ENCODE data around the gene MAPK8. TPM values are rescaled to one million over a fixed set of nuclear protein-coding genes. Genes with fewer than 3 reads are reported as not detected.
A peak's percentile ranks its signal among the peaks of the same experiment; 100 is the strongest.

MAPK8 gene
- total RNA-seq, 2 donors from 2014 or later: 32.3 to 43.3 TPM

GRCh38 chr10:48468130-48468790, 161.8 kb downstream of the MAPK8 start:
- Histone ChIP-seq H3K9ac (ENCODE audit: low read depth in 2 of 2, low read length in 2 of 2) (no peak overlapping the region), H3K9me3 (no peaks in the 10 kb centered on the region), H3K36me3 (no peaks in the 10 kb centered on the region), H3K4me1 (no peaks in the 10 kb centered on the region), H3K4me3 (no peak overlapping the region), H3K27me3 (peaks cover 9% of the 10 kb centered on the region), H3K27ac (no peak overlapping the region)
- intact Hi-C loops (cut with DNase I): no loop called here
- DNase-seq: peak; percentile 4
- TF ChIP-seq CTCF (IDR thresholded peaks at IDR 0.05): no peak

- H3K36me3 ChIP-seq: no peaks in the 10 kb centered on the region
- peak; percentile 6 for DNase-seq
- H3K9ac ChIP-seq (ENCODE audit: low read depth in 2 of 2, low read length in 2 of 2): no peak overlapping the region
- no peak overlapping the region for H3K4me3 ChIP-seq
- H3K27ac ChIP-seq: no peak overlapping the region
- no peaks in the 10 kb centered on the region for H3K9me3 ChIP-seq
- intact Hi-C loops (cut with DNase I): no loop called here
- TF ChIP-seq CTCF (IDR thresholded peaks at IDR 0.05): no peak
- peaks cover 9% of the 10 kb centered on the region for H3K27me3 ChIP-seq
- no peaks in the 10 kb centered on the region for H3K4me1 ChIP-seq
These were observed 162.5 kb downstream of the MAPK8 start for GRCh38 chr10:48468866-48469511.

- H3K27ac ChIP-seq: no peak overlapping the region
- TF ChIP-seq CTCF (IDR thresholded peaks at IDR 0.05): no peak
- DNase-seq: peak; percentile 10
- no peak overlapping the region for H3K4me3 ChIP-seq
- H3K9ac ChIP-seq (ENCODE audit: low read depth in 2 of 2, low read length in 2 of 2): no peak overlapping the region
- no peaks in the 10 kb centered on the region for H3K36me3 ChIP-seq
- intact Hi-C loops (cut with DNase I): no loop called here
- no peaks in the 10 kb centered on the region for H3K4me1 ChIP-seq
- peaks cover 9% of the 10 kb centered on the region for H3K27me3 ChIP-seq
- no peaks in the 10 kb centered on the region for H3K9me3 ChIP-seq
These were observed 163.1 kb downstream of the MAPK8 start for GRCh38 chr10:48469516-48470020.

- Histone ChIP-seq H3K4me3 (no peak overlapping the region), H3K9ac (ENCODE audit: low read depth in 2 of 2, low read length in 2 of 2) (no peak overlapping the region), H3K27ac (no peak overlapping the region), H3K4me1 (no peaks in the 10 kb centered on the region), H3K9me3 (no peaks in the 10 kb centered on the region), H3K36me3 (no peaks in the 10 kb centered on the region), H3K27me3 (peaks cover 9% of the 10 kb centered on the region)
- DNase-seq: peak; percentile 6
- TF ChIP-seq CTCF (IDR thresholded peaks at IDR 0.05): no peak
- intact Hi-C loops (cut with DNase I): no loop called here
These were observed 163.8 kb downstream of the MAPK8 start for GRCh38 chr10:48470115-48470892.

GRCh38 chr10:48470893-48471805, 164.7 kb downstream of the MAPK8 start:
- no peak overlapping the region for H3K9ac ChIP-seq (ENCODE audit: low read depth in 2 of 2, low read length in 2 of 2)
- H3K9me3 ChIP-seq: no peaks in the 10 kb centered on the region
- no peak for TF ChIP-seq CTCF (IDR thresholded peaks at IDR 0.05)
- intact Hi-C loops (cut with DNase I): no loop called here
- H3K4me3 ChIP-seq: no peak overlapping the region
- H3K36me3 ChIP-seq: no peaks in the 10 kb centered on the region
- no peak overlapping the region for H3K27ac ChIP-seq
- H3K27me3 ChIP-seq: peaks cover 5% of the 10 kb centered on the region
- DNase-seq: peak; percentile 14
- no peaks in the 10 kb centered on the region for H3K4me1 ChIP-seq
